Activated CD8-positive, alpha-beta memory T cell treated with anti-CD3 and anti-CD28 coated beads for 1 hour (primary cell): ENCODE measurements around the gene DHX40.
A peak's percentile ranks its signal among the peaks of the same experiment; 100 is the strongest.
"Not testable (repeated sequence)": the region's sequence is repeated elsewhere in the genome, so short reads cannot be mapped to it uniquely, and the experiment has no call there.

Experiments used
- DNase-seq, 2 donors: peaks; one replicate each; pipeline ENCODE4 v3.0.0-alpha.2; 2020; ENCODE audit warnings: low read depth in 1 of 2; ENCODE audit errors: extremely low read depth in 1 of 2

The DHX40 gene

GRCh38 chr17:59565171-59565958 lies at the start of gene DHX40:
TSS of gene DHX40 (plus strand) at chr17:59565610. CDS start at chr17:59565672, 62 bp downstream.
- peak; percentile 91 to 93 for DNase-seq

- no peak for DNase-seq
Measured at GRCh38 chr17:59516451-59516850, 49.0 kb upstream of the DHX40 start.

GRCh38 chr17:59519132-59519531 lies 46.3 kb upstream of the DHX40 start:
- DNase-seq, result no peak

- no peak for DNase-seq
Measured at GRCh38 chr17:59520251-59520650, 45.2 kb upstream of the DHX40 start.

- peak; percentile 3 to 19 for DNase-seq
Measured at GRCh38 chr17:59521465-59522126, 43.8 kb upstream of the DHX40 start.

GRCh38 chr17:59524930-59525329 lies 40.5 kb upstream of the DHX40 start:
- DNase-seq, result not testable (repeated sequence)

GRCh38 chr17:59525668-59526067 lies 39.7 kb upstream of the DHX40 start:
- DNase-seq, result no peak

- no peak for DNase-seq
Measured at GRCh38 chr17:59526451-59526850, 39.0 kb upstream of the DHX40 start.

GRCh38 chr17:59527325-59527917 lies 38.0 kb upstream of the DHX40 start:
- DNase-seq, result no peak

- no peak for DNase-seq
Measured at GRCh38 chr17:59527931-59528330, 37.5 kb upstream of the DHX40 start.

- no peak for DNase-seq
Measured at GRCh38 chr17:59530531-59530930, 34.9 kb upstream of the DHX40 start.

GRCh38 chr17:59533694-59534093 lies 31.7 kb upstream of the DHX40 start:
- DNase-seq, result no peak

GRCh38 chr17:59534583-59534982 lies 30.8 kb upstream of the DHX40 start:
- DNase-seq, result no peak

GRCh38 chr17:59538195-59538909 lies 27.1 kb upstream of the DHX40 start:
- no peak for DNase-seq

- DNase-seq, result no peak
Measured at GRCh38 chr17:59542960-59543635, 22.3 kb upstream of the DHX40 start.

- DNase-seq, result no peak
Measured at GRCh38 chr17:59545942-59546341, 19.5 kb upstream of the DHX40 start.

GRCh38 chr17:59547131-59547915 lies 18.1 kb upstream of the DHX40 start:
- DNase-seq, result no peak

GRCh38 chr17:59548985-59549384 lies 16.4 kb upstream of the DHX40 start:
- not testable (repeated sequence) for DNase-seq

- DNase-seq, result no peak
Measured at GRCh38 chr17:59550703-59551102, 14.7 kb upstream of the DHX40 start.

- DNase-seq, result no peak
Measured at GRCh38 chr17:59558039-59558438, 7.4 kb upstream of the DHX40 start.
